GM19452 (cell line): ENCODE results near the gene GASK1A.

Experiments
- ATAC-seq: cut with Tn5 transposase; IDR thresholded peaks from one replicate; pipeline ENCODE4 v1.9.1; 2021; ENCODE audit not compliant: unreplicated experiment

The GASK1A gene

DNA sequence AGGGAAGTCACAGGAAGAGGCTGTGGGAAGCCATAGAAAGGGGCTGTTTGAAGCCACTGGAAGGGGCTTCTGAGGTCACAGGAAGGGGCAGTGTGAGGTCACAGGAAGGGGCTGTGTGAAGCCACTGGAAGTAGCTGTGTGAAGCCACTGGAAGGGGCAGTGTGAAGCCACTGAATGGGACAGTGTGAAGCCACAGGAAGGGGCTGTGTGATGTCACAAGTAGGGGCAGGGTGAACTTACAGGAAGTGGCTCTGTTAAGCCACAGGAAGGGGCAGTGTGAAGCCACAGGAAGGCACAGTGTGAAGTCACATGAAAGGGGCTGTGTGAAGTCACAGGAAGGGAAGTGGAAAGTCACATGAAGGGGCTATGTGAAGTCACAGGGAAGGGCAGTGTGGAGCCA, 33.1 kb downstream of the GASK1A start:
- no peak for ATAC-seq

DNA sequence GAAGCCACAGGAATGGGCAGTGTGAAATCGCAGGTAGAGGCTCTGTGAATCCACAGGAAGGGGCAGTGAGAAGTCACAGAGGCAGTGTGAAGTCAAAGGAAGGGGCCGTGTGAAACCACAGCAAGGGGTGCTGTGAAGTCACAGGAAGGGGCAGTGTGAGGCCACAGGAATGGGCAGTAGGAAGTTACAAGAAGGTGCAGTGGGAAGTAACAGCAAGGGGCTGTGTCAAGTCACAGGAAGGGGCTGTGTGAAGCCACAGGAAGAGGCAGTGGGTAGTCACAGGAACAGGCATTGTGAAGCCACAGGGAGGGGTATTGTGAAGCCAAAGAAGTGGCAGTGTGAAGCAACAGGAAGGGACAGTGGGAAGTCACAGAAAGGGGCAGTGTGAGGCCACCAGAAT, 34.1 kb downstream of the GASK1A start:
- ATAC-seq: no peak

DNA sequence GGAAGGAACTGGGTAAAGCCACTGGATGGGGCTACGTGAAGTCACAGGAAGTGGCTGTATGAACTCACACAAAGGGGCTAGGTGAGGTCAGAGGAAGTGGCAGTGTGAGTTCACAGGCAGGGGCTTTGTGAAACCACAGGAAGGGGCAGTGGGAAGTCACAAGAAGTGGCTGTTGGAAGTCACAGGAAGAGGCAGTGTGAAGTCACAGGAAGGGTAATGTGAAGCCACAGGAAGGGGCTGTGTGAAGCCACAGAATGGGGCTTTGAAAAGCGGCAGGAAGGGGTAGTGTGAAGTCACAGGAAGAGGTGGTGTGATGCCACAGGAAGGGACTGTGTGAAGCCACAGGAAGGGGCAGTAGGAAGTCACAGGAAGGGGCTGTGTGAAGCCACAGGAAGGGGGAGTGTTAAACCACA, 34.6 kb downstream of the GASK1A start:
- no peak for ATAC-seq

DNA sequence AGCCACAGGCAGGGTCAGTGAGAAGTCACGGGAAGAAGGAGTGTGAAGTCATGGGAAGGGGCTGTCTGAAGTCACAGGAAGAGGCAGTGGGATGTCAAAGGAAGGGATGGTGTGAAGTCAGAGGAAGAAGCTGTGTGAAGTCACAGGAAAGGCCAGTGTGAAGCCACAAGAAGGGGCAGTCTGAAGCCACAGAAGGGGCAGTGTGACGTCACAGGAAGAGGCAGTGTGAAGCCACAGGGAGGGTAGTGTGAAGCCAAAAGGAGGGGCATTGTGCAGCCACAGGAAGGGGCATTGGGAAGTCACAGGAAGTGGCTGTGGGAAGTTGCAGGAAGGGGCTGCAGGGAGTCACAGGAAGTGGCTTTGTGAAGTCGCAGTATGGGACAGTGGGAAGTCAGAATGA, 35.1 kb downstream of the GASK1A start:
- no peak for ATAC-seq

DNA sequence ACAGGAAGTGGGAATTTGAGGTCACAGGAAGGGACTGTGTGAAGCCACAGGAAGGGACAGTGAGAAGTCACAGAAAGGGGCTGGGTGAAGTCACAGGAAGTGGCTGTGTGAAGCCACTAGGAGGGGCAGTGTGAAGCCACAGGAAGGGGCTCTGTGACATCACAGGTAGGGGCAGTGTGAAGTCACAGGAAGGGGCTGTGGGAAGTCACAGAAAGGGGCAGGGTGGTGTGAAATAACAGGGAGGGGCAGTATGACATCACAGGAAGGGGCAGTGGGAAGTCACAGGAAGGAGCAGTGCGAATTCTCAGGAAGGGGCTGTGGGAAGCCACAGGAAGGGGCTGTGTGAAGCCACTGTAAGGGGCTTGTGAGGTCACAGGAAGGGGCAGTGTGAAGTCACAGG, 35.8 kb downstream of the GASK1A start:
- ATAC-seq: no peak

DNA sequence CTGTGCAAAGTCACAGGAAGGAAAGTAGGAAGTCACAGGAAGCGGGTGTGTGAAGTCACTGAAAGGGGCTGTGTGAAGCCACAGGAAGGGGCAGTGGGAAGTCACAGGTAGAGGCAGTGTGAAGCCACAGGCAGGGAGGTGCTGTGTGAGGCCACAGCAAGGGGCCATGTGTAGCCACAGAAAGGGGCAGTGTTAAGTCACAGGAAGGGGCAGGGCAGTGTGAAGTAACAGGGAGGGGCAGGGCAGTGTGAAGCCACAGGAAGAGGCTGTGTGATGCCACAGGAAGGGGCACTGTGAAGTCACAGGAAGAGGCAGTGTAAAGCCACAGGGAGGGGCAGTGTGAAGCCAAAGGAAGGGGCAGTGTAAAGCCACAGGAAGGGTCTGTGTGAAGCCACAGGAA, 36.5 kb downstream of the GASK1A start:
- no peak for ATAC-seq

DNA sequence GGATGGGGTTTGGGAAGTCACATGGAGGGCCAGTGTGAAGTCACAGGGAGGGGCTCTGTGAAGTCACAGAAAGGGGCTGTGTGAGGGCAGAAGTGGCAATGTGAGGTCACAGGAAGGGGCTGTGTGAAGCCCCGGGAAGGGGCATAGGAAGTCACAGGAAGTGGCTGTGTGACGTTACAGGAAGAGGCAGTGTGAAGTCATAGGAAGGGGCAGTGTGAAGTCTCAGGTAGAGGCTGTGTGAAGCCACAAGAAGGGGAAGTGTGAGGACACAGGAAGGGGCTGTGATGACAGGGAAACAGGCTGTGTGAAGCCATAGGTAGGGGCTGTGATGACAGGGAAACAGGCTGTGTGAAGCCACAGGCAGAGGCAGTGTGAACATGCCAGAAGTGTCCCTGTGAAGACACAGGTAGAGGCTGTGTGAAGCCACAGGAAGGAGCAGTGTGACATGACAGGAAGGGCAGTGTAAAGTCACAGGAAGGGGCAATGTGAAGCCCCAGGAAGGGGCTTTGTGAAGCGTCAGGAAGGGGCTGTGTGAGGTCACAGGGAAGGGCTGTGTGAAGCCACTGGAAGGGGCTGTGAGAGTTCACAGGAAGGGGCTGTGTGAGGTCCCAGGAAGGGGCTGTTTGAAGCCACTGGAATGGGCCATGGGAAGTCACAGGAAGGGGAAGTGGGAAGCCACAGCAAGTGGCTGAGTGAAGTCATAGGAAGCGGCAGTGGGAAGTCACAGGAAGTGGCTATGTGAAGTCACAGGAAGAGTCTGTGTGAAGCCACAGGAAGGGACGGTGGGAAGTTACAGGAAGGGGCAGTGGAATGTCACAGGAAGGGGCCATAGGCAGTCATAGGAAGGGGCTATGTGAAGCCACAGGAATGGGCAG, 37.1 kb downstream of the GASK1A start:
- ATAC-seq: no peak

DNA sequence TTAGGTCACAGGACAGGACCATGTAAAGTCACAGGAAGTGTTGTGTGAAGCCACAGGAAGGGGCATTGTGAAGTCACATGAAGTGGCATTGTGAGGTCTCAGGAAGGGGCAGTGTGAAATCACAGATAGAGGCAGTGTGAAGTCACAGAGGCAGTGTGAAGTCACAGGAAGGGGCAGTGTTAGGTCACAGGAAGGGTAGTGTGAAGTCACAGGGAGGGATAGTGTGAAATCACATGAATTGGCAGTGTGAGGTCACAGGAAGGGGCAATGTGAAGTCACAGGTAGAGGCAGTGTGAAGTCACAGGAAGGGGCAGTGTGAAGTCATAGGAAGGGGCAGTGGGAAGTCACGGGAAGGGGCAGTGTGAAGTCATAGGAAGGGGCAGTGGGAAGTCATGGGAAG, 37.9 kb downstream of the GASK1A start:
- no peak for ATAC-seq

DNA sequence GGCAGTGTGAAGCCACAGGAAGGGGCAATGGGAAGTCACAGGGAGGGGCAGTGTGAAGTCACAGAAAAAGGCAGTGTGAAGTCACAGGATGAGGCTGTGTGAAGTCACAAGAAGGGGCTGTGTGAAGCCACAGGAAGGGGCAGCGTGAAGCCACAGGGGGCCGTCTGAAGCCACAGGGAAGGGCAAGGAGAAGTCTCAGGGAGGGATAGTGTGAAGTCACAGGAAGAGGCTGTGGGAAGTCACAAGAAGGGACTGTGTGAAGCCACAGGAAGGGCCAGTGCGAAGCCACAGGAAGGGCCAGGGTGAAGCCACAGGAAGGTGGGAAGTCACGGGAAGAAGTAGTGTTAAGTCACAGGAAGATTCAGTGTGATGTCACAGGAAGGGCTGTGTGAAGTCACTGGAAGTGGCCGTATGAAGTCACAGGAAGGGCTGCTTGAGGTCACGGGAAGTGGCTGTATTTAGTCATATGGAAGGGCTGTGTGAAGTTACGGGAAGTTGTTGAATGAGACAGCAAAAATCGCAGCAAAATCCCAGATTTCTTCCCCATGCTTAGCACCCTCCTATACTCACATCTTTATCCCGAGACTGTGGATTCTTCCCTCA, 38.6 kb downstream of the GASK1A start:
- no peak for ATAC-seq

DNA sequence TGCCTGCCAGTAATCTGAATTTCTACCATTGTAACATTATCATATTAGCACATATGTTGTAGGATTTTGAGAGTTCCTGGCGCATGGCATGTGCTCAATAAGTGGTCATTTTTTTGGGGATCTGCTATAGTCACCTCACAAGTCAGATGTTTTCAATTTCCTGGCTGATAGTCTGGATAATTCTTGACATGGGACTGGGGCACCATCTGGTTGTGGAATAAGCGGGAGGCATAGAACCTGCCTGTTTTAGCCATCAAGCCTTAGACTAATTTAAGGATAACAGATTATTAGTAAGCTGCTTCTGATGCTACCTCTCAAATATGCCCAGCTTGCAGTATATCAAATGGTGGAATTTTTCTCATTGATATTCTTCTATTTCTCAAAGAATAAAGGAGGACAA, 39.1 kb downstream of the GASK1A start:
- no peak for ATAC-seq

DNA sequence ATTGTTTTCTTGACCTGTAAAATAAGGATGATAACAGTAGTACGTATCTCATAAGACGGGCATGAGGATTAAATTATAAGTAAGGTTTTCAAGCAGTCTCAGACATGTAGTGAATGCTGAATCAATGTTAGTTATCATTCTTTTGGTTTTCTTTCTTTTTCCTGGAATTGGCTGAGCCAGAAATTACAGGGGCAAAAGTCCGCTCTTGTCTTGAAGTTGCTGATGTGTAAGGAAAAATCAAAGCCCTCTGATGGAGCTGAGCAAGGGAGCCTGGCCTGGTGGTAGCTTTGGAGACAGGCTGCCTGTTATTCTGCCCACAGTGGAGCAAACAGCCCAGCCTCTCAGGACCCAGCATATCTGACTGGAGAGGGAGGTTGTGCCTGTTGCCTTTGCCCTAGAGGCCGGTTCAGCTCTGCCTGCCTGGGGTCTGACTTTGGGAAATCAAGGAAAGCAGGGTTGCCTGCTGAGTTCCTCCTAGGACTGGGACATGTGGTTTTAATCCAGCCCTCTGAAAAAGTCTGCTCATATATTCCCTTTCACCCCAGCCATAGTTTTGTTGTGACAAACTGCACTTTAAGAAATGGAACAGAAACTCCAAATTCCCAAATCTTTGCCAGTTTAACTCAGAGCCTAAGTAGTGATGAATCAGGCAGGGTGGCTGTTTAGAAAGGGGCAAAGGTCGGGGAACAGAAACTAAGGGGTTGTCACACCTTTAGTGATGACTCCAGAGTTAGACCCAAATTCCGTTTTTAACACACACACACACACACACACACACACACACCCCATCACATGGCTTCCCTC, 40.1 kb downstream of the GASK1A start:
- no peak for ATAC-seq

DNA sequence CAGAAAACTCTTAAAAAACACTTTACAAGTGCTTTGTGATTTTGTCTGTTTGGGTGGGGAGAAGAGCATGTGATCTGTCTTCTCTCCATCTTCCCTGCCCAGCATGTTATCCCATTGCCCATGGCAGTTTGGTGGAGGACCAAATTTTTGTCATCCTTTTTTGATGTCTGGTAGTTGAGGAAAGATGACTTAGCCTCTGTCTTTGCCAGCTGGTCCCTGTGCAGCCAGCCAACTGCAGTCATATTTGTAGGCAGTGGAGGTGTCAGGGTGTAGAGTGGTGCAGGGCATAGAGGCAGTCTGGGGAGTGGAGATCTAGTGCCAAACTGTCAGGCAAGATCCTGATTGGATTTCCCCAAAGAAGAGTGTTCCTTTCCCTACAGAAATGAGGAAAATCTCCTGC, 40.7 kb downstream of the GASK1A start:
- ATAC-seq: no peak

DNA sequence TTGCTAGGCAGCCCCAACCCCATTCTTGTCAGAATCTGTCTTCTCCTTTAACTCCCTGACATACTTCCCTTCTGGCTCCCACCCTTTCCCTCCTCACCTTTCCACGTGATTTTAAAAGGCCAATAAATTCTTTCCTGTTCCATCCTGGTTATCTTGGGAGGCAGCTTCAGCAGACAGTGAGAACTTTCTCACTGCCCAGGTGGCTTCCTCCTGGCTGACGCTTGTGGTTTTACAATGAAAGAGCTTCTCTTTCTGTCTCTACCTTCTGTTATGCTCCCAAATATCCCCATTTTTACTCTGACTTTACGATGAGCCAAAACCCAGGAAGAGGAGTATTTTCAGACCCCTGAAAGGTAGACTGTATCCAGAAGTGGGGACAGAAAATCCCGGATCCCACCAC, 42.1 kb downstream of the GASK1A start:
- ATAC-seq: no peak

DNA sequence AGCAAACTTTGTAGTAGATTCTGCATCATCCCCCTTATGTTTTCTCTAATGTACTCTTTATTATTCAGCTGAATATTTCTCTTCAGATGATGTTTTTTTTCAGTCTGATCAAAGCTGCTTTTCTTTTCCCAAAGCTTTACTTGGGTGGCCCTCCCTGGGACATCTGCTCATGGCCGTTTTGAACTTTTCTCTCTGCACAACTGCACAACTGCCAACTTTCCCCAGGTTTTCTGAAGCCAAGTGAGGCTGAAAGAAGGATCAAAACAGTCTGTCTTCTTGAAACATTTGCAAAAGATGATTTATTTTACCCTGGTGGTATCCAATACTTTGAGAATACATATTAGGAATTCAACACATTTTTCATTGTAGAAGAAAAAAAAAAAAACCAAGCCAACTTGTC, 43.0 kb downstream of the GASK1A start:
- ATAC-seq: no peak

DNA sequence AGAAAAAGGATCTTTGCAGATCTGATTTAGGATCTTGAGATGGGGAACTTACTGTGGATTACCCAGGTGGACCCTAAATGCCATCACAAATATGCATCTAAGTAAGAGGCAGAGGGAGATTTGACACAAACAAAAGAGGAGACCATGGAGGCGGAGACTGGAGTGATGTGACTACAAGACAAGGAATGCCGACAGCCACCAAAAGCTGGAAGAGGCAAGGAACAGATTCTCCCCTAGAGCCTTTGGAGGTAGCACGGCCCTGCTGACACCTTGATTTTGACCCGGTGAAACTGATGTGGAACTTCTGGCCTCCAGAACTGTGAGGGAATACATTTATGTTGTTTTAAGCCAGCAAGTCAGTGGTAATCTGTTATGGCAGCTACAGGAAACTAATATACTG, 44.0 kb downstream of the GASK1A start:
- no peak for ATAC-seq

DNA sequence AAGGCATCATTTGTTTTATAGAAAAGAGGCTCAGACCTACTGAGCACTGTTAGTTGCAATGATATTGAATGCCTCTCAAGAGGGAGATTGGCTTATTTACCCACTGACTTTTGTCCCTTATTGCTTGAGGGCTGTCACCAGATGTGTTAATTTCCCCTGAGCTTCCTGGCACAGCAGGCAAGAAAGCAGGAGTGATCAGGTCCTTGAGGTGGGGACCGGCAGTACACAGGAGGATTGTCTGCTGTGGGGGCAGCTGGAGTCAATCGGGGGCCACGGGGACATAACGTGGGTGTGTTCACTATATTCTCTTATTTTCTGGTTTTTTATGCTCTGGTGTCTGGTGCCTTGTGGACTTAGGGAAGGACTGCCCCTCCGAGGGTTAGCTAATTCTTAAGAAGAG, 44.6 kb downstream of the GASK1A start:
- ATAC-seq: no peak

DNA sequence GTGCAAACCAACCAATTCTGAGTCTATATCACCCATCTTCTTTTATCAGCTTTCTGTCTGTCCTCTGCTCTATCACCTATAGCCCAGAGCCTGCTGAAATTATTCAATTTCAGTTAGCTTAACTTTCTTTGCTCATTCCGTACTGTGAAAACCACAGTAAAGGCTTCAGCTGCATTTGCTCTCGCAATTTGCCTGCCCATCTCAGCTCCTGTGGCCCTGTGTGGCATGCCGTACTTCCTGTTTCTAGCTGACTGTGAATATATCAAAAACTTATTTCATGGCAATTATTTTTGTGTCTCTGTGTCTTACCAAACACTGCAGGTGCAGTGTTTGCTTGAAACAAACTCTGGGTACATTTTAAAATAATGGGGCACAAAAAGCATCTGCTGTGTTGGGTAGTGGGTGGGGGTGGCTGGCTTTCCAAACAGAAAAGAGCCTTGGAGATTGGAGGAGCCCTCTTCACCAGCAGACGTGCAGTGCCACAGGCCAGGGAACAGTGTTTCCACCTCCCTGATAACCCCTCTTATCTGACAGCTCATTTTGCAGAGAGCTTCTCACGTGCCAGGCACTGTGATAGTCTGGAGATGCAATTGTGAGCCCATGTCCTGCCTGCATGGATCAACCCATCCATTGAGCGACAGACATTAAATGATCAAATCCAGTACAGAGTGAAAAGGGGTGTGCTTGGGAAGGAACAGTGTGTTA, 45.2 kb downstream of the GASK1A start:
- no peak for ATAC-seq

DNA sequence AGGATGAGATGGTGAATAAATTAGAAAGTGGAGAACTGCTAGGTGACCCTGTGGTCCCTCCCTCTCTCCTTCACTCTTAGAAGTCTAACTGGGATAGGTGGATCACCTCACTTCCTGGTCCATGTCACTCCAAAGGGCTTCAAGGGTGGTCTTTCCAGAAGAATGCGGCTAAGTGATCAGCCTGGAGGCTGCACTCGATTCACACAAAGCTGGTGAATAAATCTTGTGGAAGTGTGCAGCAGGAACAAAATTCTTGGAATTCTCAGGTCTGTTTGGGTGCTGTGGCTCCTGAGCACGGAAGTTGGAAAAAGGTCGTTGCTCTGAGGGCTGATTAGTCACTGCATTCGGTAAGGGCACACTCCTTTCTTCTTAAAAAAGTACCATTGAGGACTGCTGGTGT, 46.3 kb downstream of the GASK1A start:
- ATAC-seq: no peak

DNA sequence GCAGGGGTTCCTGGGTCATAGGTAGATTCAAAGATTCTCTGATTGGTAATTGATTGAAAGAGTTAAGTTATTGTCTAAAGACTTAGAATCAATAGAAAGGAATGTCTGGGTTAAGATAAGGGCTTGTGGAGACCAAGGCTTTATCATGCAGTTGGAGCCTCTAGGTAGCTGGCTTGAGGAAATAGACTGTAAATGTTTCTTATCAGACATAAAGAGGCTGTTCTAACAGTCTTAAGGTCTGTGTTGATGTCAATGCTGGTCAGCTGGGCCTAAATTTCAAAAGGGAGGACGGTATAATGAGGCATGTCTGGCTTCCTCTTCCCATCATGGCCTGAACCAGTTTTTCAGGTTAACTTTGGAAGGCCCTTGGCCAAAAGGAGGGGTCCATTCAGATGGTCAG, 48.9 kb downstream of the GASK1A start:
- ATAC-seq: no peak

DNA sequence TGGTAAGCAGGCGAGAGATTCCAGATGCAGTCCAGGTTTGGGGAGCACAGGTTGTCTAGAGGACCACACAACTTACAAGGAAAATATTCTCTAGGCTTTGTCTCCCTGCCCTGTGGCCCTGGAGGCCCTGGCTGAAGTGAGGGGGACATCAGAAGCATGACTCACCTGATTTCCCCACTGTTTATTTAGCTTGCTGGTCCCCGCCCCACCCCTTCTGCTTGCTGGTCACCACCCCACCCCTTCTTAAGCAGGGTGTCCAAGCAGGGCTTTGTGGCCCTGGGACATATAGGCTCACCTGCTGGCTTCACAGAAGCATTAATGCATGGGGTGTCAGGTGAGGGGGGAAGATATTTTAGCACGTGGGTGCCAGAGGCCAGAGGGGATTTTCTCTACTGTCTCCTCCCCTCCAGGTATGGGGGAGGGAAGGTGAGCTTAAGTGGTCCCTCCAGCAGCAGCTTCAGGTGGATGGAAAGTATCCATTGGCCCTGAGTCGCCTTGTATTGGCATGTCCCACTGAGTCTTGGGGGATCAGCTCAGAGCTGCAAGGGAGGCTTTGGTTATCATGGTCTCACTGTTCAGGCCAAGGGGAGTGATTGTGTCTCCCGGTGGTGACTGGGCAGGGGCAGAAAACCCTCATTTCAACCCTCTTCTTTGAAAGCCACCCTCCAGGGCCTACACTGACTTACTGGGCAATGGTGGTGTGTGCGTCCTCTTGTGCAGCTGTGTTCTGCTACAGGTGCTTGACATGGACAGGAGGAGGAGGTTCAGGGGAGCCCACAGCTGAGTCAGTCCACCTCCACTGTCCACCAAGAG, 49.8 kb downstream of the GASK1A start:
- ATAC-seq: no peak
